Choroid plexus epithelial cell (primary cell): ENCODE results near the gene THSD1.
"Not testable (repeated sequence)": the region's sequence is repeated elsewhere in the genome, so short reads cannot be mapped to it uniquely, and the experiment has no call there.

ENCODE experiments used
- DNase-seq: peaks from one replicate; pipeline ENCODE4 v3.0.0-alpha.2; 2010; ENCODE audit warnings: low read depth
- H3K4me3 ChIP-seq: 2 replicates; pipeline ENCODE4 v1.5.1; 2011; ENCODE audit warnings: low read depth, mild to moderate bottlenecking, control low read depth, low read length, moderate library complexity
- CTCF ChIP-seq: conservative IDR thresholded peaks from 2 replicates; pipeline ENCODE4 v1.5.1; 2011; ENCODE audit warnings: low read depth, mild to moderate bottlenecking, control low read depth, inconsistent platforms, low read length, moderate library complexity

THSD1 gene

DNA sequence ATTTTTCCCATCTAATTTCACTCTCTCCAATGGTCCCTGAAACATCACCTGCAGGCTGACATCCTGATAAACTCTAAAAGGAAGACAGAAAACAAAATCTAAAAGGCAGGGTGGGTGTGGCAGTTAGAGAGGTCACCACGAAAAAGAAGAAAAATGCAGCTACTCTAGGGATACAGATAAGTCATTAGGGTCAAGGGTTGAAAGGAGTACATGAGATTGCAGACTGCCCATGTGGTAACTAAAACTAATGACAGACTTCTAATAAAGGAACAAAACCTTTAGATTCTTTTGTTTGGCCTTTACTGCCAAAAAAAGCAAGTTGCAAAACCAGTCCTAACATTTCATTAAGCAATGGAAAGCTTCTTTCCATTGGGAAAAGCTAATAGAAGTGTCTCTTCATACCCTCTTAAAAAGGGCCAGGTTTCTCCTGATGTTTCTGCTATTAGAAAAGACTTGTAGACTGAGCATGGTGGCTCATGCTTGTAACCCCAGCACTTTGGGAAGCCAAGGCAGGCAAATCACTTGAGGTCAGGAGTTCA, 31.0 kb downstream of the THSD1 start:
- no peak overlapping the region for H3K4me3 ChIP-seq
- DNase-seq, result no peak
- TF ChIP-seq CTCF, result no peak

DNA sequence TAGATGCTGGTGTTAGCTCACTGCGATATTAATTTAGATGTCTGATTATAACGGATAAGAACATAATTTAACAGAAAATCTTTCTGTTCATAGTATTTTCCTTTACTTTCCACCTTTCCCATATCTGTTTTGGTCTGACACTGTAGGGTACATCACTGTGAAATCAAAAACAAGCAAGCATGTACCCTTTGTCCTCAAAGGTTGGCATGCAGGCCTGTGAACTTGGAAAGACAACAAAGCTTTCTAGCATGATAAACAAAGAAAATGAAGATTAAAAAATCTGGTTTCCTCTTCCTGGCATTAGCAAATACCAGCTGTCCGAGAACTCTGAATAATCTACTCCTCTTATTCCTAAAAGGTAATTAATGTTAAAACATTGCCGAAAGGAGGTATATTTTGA, 31.6 kb downstream of the THSD1 start:
- H3K4me3 ChIP-seq, result no peak overlapping the region
- no peak for DNase-seq
- TF ChIP-seq CTCF, result no peak

DNA sequence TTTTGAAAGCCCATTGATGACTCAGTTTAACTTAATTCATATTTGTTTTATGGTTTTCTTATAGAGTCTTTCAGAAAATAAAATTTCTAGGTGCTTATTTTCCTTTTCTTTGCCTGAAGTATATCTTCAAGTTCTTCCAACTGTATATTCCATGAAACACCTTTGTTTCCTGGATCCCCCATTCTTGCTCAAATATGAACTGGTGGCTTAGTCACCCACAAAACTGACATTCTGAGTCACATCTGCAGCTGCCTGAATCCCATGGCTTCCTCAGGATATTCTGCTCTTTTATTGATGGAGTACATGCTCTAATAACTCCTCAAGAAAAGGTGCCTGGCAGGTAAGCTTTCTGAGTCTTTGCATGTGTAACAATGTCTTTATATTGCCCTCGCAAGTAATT, 32.7 kb downstream of the THSD1 start:
- H3K4me3 ChIP-seq, DNase-seq: not testable (repeated sequence)

DNA sequence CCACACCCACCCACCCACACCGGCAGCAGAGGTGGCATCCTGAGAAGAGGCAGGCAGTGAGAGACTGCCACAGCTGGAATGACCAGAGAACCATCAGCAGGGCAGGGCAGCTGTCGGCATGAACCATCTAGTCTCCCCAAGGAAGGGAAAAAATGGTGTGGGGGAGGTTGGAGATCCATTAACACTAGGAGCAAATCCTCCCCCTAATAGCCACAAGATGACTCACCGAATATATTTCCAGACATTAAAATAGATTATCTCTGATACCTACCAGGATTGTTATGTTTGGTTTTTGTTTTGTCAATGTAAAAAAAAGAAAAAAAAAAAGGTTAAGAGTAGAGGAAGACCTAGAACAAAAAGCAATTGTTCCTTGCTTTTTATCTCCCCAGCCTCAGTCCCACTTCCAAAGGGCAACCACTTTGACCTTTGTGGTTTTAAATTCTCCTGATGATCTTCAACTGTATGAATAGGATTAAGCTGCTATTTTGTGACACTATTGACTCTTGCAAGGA, 34.2 kb downstream of the THSD1 start:
- TF ChIP-seq CTCF, result no peak
- DNase-seq, result peak; percentile 29
- no peak overlapping the region for H3K4me3 ChIP-seq

- H3K4me3 ChIP-seq, result no peak overlapping the region
- TF ChIP-seq CTCF, result no peak
- DNase-seq, result no peak
These were observed 39.7 kb downstream of the THSD1 start for GRCh38 chr13:52366291-52366690.

DNA sequence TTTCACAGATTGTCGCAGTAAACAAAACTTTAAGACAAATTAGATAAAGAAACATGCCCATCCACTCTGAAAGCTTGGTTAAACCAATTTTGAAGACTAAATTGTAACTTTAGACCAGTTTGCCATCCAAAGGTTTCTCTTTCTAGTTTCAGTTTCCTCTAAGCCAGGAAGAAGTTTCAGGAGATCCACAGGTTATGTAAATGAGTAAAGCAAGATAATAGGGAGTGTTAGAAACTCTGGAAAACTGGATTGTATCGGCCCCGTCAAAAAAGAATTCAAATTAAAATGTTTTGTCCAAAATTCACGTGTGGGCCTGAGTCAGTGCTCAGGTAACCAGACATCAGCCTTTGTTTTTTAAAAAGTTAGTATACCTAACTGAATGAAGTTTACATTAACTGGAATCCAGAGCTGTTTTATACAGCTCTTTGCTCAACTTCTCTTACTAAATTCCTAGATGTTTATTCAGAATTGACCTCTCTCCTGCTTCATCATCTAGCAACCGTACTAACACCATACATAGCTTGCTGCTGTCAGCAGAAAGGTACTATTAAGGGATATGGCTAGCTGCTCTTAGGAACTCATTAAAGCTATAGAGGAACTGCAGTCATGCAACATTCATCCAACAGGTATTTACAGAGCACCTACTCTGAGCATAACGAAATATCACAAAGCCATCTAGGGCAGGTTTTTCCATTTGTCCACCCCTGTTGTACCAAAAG, 43.6 kb downstream of the THSD1 start:
- not testable (repeated sequence) for DNase-seq, H3K4me3 ChIP-seq

- no peak for TF ChIP-seq CTCF
- DNase-seq, result no peak
- H3K4me3 ChIP-seq, result no peak overlapping the region
These were observed 44.7 kb downstream of the THSD1 start for GRCh38 chr13:52361225-52361624.

- peak; percentile 25 for DNase-seq
- H3K4me3 ChIP-seq, result no peak overlapping the region
- no peak for TF ChIP-seq CTCF
These were observed 46.4 kb downstream of the THSD1 start for GRCh38 chr13:52359534-52359933.
